ENCODE results near the gene TNIK.

Gene TNIK

DNA sequence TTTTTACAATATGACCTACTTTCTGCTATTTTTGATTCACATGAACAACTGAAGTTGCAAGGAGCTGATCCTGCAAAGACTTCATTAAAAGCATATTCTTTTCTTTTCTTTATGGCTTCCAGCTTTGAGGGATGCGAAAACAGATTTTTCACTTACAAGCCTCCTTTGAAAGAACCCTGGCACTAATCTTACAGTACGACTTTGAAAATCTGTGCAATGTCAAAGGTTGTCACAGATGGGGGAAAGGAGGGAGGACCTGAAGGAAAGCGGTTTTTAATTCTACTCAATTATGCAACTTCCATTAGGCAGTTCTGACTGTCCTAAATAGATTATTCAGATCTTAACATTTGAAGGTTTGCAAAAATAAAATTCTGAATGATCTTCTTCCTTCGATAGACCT lies 130.5 kb downstream of the TNIK start:
- TF ChIP-seq, protein P1, sequence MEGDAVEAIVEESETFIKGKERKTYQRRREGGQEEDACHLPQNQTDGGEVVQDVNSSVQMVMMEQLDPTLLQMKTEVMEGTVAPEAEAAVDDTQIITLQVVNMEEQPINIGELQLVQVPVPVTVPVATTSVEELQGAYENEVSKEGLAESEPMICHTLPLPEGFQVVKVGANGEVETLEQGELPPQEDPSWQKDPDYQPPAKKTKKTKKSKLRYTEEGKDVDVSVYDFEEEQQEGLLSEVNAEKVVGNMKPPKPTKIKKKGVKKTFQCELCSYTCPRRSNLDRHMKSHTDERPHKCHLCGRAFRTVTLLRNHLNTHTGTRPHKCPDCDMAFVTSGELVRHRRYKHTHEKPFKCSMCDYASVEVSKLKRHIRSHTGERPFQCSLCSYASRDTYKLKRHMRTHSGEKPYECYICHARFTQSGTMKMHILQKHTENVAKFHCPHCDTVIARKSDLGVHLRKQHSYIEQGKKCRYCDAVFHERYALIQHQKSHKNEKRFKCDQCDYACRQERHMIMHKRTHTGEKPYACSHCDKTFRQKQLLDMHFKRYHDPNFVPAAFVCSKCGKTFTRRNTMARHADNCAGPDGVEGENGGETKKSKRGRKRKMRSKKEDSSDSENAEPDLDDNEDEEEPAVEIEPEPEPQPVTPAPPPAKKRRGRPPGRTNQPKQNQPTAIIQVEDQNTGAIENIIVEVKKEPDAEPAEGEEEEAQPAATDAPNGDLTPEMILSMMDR (conservative IDR thresholded peaks at IDR 0.05; ENCODE audit: low read length): no peak
- DNase-seq (ENCODE audit: low read depth): no peak
- H3K4me3 ChIP-seq (ENCODE audit: low read length): no peak overlapping the region

DNA sequence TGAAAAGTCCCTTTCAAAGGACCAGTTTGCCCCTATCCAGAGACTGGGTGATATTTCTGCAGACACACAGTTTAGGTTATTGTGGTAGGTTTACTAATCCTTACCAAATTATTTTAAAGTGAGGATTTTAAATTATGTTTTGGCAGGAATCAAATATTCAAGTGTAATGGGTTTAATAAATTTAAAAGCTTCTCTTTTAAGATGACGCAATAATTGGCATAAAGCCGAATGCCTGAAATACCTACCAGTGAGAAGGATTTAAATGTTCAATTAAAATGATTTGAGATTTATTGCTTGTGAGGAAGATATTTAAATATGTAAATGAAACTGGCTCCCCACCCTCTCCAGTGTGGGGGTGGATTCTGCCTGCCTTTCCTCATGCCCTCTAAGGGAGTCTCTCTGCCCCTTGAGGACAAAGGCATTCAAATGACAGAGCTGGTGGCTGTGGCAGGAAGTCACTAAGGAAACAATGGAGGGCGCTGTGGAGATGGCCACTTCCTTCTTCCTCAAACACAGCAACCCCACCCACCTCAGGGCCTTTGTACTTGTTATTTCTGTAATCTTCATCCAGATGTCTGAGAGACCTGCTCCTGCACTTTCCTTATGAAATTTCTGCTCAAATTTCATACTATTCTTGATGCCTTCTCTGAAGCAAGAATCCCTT lies 131.7 kb downstream of the TNIK start:
- no peak overlapping the region for H3K4me3 ChIP-seq (ENCODE audit: low read length)
- TF ChIP-seq, protein P1 (conservative IDR thresholded peaks at IDR 0.05; ENCODE audit: low read length): no peak; the same call in 1 of the 2 replicates
- DNase-seq (ENCODE audit: low read depth): peak; percentile 25

DNA sequence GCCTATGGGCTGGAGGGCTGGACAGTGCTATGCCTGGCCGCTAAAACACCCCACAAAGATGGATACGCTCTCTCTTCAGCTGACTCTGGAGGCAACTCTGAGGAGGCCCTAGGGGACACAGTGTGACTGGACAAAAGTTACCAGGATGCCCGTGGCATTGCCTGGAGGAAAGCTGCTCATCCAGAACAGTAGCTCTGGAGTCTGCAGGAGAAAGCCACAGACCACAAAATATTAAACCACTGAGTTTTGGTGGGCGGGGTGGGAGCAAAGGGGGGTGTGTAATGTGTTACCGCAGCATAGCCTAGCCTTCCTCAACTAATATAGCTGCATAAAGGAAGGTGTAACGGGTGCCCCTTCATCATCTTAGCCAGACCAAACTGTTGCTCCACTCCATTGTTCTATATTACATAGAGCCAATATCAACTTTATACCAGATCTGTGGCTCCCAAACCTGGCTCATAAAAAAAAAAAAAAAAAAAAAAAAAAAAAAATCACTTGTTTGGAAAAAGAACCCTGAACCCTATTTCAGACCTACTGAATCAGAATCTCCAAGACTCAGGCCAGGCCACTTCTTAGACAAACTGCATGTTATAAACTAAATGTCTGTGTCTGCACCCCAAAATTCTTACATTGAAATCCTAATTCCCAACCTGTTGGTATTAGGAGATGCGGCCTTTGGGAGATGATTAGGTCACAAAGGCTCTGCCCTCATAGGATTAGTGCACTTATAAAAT lies 132.6 kb downstream of the TNIK start:
- no peak overlapping the region for H3K4me3 ChIP-seq (ENCODE audit: low read length)
- TF ChIP-seq, protein P1 (conservative IDR thresholded peaks at IDR 0.05; ENCODE audit: low read length): no peak
- DNase-seq (ENCODE audit: low read depth): no peak

DNA sequence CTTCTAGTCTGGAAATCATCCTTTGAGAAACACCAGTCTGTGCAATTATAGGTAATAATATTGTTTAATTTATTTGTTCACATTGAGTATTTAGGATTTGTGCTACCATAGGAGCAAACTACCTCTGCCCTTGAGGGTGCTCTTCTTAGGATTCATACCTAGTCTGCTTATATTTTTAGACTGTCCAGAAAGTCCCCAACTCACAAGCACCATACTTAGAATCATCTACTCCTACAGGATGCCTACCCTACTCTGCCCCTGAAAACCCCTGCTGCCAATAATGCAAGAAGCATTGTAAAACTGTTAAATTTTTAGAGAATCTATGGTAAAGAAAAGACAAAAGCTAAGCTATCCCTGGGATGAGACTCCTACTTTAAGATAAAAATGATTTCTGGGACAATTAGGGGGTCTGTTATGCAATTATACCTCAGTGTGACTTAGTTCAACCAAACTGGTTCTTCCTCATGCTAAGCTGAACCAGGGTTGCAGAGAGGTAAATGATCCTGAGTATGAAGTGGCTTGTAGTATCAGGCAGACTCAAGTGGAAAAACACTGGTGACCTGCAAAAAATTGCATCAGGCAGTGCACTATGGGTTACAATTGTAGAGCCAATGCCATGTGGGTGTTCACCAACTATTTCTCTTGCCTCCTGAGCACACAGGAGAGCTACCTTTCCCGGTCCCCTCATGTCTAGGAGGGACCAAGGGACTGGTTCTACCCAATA lies 133.3 kb downstream of the TNIK start:
- DNase-seq (ENCODE audit: low read depth): no peak
- H3K4me3 ChIP-seq (ENCODE audit: low read length): no peak overlapping the region
- TF ChIP-seq, protein P1 (conservative IDR thresholded peaks at IDR 0.05; ENCODE audit: low read length): no peak

DNA sequence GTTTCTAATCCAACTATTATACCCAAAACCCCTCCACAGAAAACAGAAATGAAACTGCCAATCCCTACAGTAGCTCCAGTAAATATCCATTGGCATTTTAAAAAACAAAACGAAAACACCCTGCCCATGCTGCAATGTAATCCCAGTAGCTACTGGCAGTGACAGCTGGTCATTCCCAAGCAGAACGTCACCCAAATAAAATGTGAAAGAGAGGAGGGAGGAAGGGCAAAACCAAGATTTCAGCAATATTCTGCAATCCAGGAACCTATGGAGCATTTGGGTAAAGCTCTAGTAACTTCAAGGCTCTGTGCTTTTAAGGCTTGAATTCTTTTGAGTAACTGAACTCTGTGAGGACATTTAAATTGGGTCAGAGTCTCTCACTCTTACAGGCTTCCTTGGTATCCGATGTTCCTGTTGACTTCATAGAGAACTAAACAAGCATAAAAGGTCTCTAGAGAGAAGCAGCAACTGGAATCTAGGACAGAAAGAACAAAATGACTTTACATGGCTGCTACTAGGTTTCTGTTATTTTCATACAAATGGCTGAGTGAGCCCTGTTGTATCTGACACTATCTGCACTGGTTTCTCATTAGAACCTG lies 136.2 kb downstream of the TNIK start:
- H3K4me3 ChIP-seq (ENCODE audit: low read length): no peak overlapping the region
- TF ChIP-seq, protein P1 (conservative IDR thresholded peaks at IDR 0.05; ENCODE audit: low read length): no peak
- peak; percentile 78 for DNase-seq (ENCODE audit: low read depth)

DNA sequence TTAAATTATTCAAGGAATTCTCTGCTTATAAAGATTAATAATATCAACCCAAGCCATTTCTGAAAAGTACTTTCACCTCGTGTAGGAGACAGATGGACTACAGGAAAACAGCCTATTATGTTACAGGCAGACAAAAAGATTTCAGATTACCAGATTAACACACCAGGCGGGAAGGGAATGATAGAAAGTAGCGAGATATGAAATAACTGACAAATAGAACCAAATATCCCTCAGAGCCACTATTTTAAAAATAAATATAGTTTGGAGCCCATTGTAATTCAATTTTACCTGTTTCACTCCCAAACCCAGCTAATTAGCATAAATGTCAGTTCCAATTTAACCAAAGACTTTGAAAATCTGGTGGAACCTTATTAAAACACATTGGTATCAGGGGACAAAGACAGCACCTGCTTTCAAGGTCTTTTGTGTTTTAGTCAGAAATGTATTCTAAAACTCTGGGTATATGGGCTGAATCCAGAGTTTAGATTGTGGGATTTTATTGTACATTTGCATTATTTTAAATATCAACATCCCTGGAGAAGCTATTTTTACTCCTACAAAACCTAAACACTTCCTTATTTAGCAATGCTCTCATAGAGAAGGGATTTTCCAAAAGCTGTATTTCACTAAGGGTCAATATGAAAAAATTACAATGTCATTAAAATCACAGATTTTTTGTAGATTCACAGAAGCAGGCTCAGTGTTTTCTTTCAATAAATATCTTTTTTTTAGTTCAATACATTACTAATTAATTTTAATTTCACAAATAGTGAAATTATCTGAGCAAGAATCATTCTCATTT lies 138.4 kb downstream of the TNIK start:
- no peak for DNase-seq (ENCODE audit: low read depth)
- TF ChIP-seq, protein P1 (conservative IDR thresholded peaks at IDR 0.05; ENCODE audit: low read length): no peak
- H3K4me3 ChIP-seq (ENCODE audit: low read length): no peak overlapping the region
